Loucy (cell line): ENCODE measurements around the gene NDUFA5.
"Not testable (repeated sequence)": the region's sequence is repeated elsewhere in the genome, so short reads cannot be mapped to it uniquely, and the experiment has no call there.

Source experiments
- H2AFZ ChIP-seq: fragments of 200-600 bp; sonication (generic); 2 replicates; pipeline ENCODE4 v1.6.0; 2016; ENCODE audit warnings: antibody characterized with exemption, mild to moderate bottlenecking, low read length, moderate library complexity
- H3F3A ChIP-seq: fragments of 200-600 bp; 2 replicates; pipeline ENCODE4 v1.6.0; 2016; ENCODE audit warnings: antibody characterized with exemption, low read depth, mild to moderate bottlenecking
- H3K27me3 ChIP-seq: fragments of 200-600 bp; sonication (generic); 2 replicates; pipeline ENCODE4 v1.6.1; 2014; ENCODE audit warnings: low read length, mild to moderate bottlenecking; ENCODE audit not compliant: insufficient read depth, poor library complexity, severe bottlenecking
- H3K36me3 ChIP-seq: fragments of 200-600 bp; sonication (generic); 2 replicates; pipeline ENCODE4 v1.6.1; 2016; ENCODE audit warnings: low read length; ENCODE audit not compliant: insufficient read depth
- H3K4me1 ChIP-seq: fragments of 200-600 bp; sonication (generic); 2 replicates; pipeline ENCODE4 v1.5.1; 2014; ENCODE audit warnings: low read length, mild to moderate bottlenecking; ENCODE audit not compliant: insufficient read depth, poor library complexity, severe bottlenecking
- H3K4me2 ChIP-seq: fragments of 200-600 bp; sonication (generic); 2 replicates; pipeline ENCODE4 v1.6.0; 2014; ENCODE audit warnings: antibody characterized with exemption, low read length, low read depth, mild to moderate bottlenecking; ENCODE audit not compliant: poor library complexity, severe bottlenecking
- H3K4me3 ChIP-seq: fragments of 200-600 bp; sonication (generic); 2 replicates; pipeline ENCODE4 v1.5.1; 2014; ENCODE audit warnings: low read length, mild to moderate bottlenecking, mixed read lengths; ENCODE audit not compliant: poor library complexity, severe bottlenecking
- H3K79me2 ChIP-seq: fragments of 200-600 bp; sonication (generic); 2 replicates; pipeline ENCODE4 v1.6.1; 2014; ENCODE audit warnings: low read length; ENCODE audit not compliant: insufficient read depth
- H3K9ac ChIP-seq: fragments of 200-600 bp; sonication (generic); 2 replicates; pipeline ENCODE4 v1.6.0; 2014; ENCODE audit warnings: mild to moderate bottlenecking, low read depth, low read length, moderate library complexity; ENCODE audit not compliant: poor library complexity, severe bottlenecking
- H3K9me2 ChIP-seq: fragments of 200-600 bp; sonication (generic); replicated peaks from 2 replicates; pipeline ENCODE4 v1.6.1; 2016; ENCODE audit warnings: low read depth, low read length, mixed read lengths
- H3K9me3 ChIP-seq: fragments of 200-600 bp; sonication (generic); 2 replicates; pipeline ENCODE4 v1.6.1; 2014; ENCODE audit warnings: mild to moderate bottlenecking, antibody characterized with exemption, low read length, low read depth; ENCODE audit not compliant: insufficient read depth
- H4K20me1 ChIP-seq: fragments of 200-600 bp; sonication (generic); 2 replicates; pipeline ENCODE4 v1.6.0; 2014; ENCODE audit warnings: antibody characterized with exemption, low read length, mild to moderate bottlenecking; ENCODE audit not compliant: insufficient read depth, poor library complexity, severe bottlenecking
- EZH2phosphoT487 ChIP-seq: fragments of 200-600 bp; IDR thresholded peaks from 2 replicates; pipeline ENCODE4 v1.6.1; 2018; ENCODE audit warnings: antibody characterized with exemption, mild to moderate bottlenecking, moderate library complexity, borderline replicate concordance
- TF ChIP-seq, protein P1 (sequence below): fragments of 200-600 bp; sonication (generic); conservative IDR thresholded peaks from 2 replicates; pipeline ENCODE4 v1.5.1; 2014; ENCODE audit warnings: mild to moderate bottlenecking, antibody characterized with exemption, low read length

Gene NDUFA5

GRCh38 chr7:123528265-123528664, 29.4 kb downstream of the NDUFA5 start:
- H2AFZ ChIP-seq: no peak overlapping the region
- H3K4me2 ChIP-seq: no peak overlapping the region
- no peaks in the 10 kb centered on the region for H3K27me3 ChIP-seq
- H3K9me3 ChIP-seq: no peaks in the 10 kb centered on the region
- no peaks in the 10 kb centered on the region for H3K4me1 ChIP-seq
- no peaks in the 10 kb centered on the region for H4K20me1 ChIP-seq
- H3K9me2 ChIP-seq: no peaks in the 10 kb centered on the region
- no peaks in the 10 kb centered on the region for H3K36me3 ChIP-seq
- H3F3A ChIP-seq: no peaks in the 10 kb centered on the region
- no peak overlapping the region for H3K4me3 ChIP-seq
- H3K79me2 ChIP-seq: no peaks in the 10 kb centered on the region
- H3K9ac ChIP-seq: no peak overlapping the region
- TF ChIP-seq, protein P1, sequence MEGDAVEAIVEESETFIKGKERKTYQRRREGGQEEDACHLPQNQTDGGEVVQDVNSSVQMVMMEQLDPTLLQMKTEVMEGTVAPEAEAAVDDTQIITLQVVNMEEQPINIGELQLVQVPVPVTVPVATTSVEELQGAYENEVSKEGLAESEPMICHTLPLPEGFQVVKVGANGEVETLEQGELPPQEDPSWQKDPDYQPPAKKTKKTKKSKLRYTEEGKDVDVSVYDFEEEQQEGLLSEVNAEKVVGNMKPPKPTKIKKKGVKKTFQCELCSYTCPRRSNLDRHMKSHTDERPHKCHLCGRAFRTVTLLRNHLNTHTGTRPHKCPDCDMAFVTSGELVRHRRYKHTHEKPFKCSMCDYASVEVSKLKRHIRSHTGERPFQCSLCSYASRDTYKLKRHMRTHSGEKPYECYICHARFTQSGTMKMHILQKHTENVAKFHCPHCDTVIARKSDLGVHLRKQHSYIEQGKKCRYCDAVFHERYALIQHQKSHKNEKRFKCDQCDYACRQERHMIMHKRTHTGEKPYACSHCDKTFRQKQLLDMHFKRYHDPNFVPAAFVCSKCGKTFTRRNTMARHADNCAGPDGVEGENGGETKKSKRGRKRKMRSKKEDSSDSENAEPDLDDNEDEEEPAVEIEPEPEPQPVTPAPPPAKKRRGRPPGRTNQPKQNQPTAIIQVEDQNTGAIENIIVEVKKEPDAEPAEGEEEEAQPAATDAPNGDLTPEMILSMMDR: no peak
- no peak for TF ChIP-seq EZH2phosphoT487

GRCh38 chr7:123527712-123528225, 29.8 kb downstream of the NDUFA5 start:
- not testable (repeated sequence) for H3K9ac ChIP-seq, H3K27me3 ChIP-seq, H2AFZ ChIP-seq, H3K79me2 ChIP-seq, H3F3A ChIP-seq, H3K36me3 ChIP-seq, H3K9me3 ChIP-seq, H3K4me1 ChIP-seq, H3K4me3 ChIP-seq, H4K20me1 ChIP-seq, H3K9me2 ChIP-seq, H3K4me2 ChIP-seq

GRCh38 chr7:123526533-123526932, 31.1 kb downstream of the NDUFA5 start:
- not testable (repeated sequence) for H3F3A ChIP-seq, H2AFZ ChIP-seq, H4K20me1 ChIP-seq, H3K4me3 ChIP-seq, H3K9me3 ChIP-seq, H3K4me1 ChIP-seq, H3K79me2 ChIP-seq, H3K9ac ChIP-seq, H3K4me2 ChIP-seq, H3K36me3 ChIP-seq, H3K9me2 ChIP-seq, H3K27me3 ChIP-seq

GRCh38 chr7:123522066-123522465, 35.6 kb downstream of the NDUFA5 start:
- no peaks in the 10 kb centered on the region for H3K9me3 ChIP-seq
- H3K9ac ChIP-seq: no peak overlapping the region
- no peak overlapping the region for H2AFZ ChIP-seq
- H3K36me3 ChIP-seq: no peaks in the 10 kb centered on the region
- H4K20me1 ChIP-seq: no peaks in the 10 kb centered on the region
- H3K79me2 ChIP-seq: no peaks in the 10 kb centered on the region
- no peaks in the 10 kb centered on the region for H3K4me1 ChIP-seq
- no peak overlapping the region for H3K4me2 ChIP-seq
- no peaks in the 10 kb centered on the region for H3K9me2 ChIP-seq
- no peak overlapping the region for H3K4me3 ChIP-seq
- no peaks in the 10 kb centered on the region for H3F3A ChIP-seq
- TF ChIP-seq EZH2phosphoT487: no peak
- TF ChIP-seq, protein P1: no peak
- H3K27me3 ChIP-seq: no peaks in the 10 kb centered on the region
